CD4-positive, alpha-beta T cell treated with Interferon alpha-2 for 1 hour (primary cell): ENCODE measurements around the gene CDH3.
A peak's percentile ranks its signal among the peaks of the same experiment; 100 is the strongest.

Experiments
- DNase-seq, 2 donors: peaks; one replicate each; pipeline ENCODE4 v3.0.0-alpha.2; 2020 to 2022

CDH3 gene

GRCh38 chr16:68652659-68653058, 7.5 kb downstream of the CDH3 start:
- DNase-seq, result no peak

DNA sequence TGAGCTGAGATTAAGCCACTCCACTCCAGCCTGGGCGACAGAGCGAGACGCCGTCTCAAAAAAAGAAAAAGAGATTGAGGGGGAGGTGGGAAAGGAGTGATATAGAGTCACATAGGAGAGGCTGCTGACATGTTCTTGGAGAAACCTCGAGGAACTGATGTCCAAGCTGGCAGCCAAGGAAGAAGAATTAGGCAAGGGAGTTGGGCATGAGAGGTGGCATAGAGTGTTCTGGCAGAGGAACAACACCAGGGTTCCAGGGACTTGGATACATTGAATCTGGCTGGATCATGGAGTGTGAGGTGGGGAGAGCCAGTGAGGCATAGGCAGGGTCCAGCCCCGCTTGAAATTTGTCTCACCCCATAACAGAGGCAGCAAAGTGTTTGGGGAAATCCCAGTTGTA, 10.7 kb downstream of the CDH3 start:
- no peak for DNase-seq

- no peak for DNase-seq
These were observed 11.6 kb downstream of the CDH3 start for GRCh38 chr16:68656751-68657150.

DNA sequence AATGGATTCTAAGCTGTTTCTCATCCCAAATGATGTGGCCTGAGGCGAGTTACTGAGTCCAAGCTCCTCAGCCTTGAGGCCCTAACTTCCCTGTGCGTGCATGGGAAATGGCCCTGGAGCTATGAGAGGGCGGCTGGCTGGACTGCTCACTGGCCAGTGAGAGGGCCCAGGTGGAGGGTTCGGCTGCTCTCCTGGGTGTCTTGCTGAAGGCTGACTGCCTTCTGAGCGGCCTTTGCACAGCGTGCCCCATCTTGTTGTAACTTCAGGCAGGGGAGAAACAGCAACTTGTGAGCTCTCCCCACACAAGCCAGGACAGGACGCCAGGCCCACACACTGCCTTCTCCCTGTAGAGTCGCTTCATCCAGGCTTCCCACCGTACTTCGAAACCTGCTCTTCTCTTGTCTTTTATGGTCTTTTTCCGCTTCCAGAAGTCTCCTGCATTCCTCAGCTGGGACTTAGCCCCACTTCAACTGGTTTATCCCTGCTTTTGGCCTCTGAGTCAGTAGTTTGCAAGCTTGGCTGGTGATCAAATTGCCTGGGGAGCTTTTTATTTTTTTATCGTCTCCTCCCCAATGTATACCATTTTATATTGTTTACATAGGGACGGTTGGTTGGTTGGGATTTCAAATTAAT, 13.3 kb downstream of the CDH3 start:
- DNase-seq, result no peak

DNA sequence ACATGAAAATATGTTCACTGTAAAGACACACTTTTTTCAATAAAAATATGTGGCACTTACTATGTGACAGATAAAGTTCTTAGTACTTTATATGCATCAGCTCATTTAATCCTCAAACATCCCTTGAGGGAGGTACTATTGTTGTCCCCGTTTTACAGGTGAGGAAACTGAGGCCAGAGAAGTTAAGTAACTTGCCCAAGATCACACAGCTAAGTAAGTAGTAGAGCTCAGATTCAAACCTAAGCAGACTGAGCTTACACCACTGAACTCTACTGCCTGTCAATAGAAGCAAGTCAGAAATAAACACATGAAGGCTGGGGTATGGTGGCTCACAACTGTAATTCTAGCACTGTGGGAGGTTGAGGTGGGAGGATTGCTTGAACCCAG, 13.9 kb downstream of the CDH3 start:
- no peak for DNase-seq

DNA sequence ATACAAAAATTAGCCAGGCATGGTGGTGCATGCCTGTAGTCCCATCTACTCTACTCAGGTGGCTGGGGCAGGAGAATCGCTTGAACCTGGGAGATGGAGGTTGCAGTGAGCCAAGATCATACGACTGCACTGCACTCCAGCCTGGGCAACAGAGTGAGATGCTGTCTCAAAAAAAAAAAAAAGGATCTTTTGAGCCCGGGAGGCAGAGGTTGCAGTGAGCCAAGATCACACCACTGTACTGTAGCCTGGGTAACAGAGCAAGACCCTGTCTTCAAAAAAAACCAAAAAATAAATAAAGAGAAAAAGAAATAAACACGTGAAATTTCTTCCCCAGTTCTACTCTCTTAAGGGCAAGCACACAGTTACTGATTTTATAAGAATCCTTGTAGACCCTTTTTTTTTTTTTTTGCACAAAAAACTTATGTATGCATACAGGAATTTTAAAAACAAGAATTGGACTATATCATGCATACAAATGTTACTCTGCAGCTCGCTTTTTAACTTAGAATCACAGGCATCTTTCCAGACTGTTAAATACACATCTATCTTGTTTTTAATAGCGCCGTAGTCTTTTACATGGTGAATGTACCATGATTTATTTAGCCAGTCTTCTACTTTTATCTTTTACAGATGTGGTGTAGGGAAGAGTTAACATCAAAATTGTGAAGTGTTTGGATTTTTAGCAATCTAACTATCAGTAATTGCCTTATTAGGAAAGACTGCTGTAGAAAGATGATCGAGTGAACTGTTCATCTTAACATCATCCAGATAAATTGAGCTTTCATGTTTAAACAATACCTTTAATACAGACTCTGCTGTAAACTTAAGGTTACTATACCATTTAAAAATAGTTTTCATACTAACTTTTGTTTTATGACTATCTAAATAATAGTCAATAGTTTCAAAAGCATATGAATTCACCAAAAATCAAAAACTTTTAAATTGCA, 14.6 kb downstream of the CDH3 start:
- DNase-seq, result no peak

DNA sequence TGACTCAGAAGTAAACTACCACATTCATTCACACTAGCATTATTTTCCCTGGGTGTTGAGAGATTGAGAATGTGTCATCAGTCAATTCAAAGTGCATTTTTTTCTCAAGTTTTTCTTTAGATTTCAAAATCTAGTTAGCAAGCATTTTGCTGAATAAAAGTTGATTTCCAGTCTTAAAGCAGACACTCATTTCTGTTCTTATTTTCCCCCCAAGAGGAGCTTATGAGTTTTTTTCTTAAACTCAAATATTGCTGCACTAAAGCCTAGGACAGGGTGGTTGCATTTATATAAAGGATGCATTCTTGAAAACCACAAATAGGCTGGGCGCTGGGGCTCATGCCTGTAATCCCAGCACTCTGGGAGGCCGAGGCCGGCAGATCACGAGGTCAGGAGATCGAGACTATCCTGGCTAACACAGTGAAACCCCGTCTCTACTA, 15.3 kb downstream of the CDH3 start:
- no peak for DNase-seq

DNA sequence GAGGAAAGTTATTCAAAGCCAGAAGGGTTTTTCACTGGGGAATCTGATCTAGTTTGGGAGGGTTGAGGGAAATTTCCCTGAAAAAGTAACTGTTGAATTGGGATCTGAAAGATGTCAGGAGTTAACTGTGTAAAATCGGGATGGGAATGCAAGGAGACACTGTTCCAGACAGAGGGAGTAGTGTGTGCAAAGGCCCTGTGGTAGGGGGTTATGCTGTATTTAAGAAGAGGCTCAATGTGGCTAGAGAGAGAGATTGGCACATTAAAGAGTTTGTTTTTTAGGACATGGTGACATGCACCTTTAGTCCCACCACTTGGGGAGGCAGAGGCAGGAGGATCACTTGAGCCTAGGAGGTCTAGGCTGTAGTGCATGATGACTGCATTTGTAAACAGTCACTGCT, 16.9 kb downstream of the CDH3 start:
- no peak for DNase-seq

GRCh38 chr16:68664297-68664696, 19.2 kb downstream of the CDH3 start:
- no peak for DNase-seq

DNA sequence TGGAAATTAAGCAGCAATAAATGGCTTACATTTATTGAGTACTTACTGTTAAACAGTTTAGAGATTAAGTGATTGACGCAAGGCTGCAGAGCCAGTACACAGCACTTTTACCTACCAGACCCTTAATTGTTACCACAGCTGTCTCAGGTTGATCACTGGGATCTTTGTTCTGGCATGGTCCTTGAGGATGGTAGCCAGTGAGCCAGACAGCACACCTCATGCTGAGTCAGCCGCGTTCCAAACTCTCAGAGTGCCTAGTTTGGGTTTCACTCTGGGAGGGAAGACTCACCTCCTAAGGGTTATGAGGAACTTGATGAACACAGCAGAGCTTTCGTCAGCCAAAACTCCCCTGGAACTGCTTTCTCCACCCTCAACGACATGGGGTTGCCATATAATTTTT, 20.4 kb downstream of the CDH3 start:
- DNase-seq, result no peak

DNA sequence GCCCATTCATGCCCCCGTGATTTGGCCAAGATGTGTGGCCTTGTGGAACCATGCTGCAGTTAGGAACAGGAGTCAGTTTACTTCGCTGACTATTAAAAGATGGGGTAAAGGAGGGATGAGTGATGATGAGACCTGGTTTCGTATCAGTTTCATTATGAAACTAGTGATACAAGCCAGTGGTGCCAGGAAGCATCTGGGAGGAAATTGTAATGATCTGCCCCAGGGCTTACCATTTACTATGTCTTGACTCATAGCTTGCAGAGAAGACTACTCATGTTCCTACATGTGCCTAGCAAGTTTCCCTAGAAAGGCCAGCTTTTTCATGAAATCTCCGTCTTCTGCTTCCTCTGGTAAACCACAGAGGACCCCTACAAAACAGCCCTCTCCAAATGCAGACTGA, 23.2 kb downstream of the CDH3 start:
- no peak for DNase-seq

- DNase-seq, result no peak
These were observed 31.2 kb downstream of the CDH3 start for GRCh38 chr16:68676113-68676860.

DNA sequence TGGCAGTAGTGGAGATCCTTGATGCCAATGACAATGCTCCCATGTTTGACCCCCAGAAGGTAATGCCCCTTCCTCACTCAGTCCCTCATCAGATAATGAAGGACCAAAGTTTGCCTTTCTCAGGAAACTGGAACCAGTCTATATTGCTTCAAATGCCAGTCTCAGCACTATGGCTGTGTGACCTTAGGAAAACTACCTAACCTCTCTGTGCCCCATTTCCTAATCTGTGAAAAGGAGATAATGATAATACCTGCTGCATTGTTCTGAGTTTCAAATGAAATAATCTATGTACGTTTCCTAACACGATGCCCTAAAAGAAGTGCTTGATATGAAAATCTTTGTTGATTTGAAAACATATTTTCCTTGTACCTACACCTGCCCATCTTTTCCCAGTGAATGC, 35.9 kb downstream of the CDH3 start:
- no peak for DNase-seq

DNA sequence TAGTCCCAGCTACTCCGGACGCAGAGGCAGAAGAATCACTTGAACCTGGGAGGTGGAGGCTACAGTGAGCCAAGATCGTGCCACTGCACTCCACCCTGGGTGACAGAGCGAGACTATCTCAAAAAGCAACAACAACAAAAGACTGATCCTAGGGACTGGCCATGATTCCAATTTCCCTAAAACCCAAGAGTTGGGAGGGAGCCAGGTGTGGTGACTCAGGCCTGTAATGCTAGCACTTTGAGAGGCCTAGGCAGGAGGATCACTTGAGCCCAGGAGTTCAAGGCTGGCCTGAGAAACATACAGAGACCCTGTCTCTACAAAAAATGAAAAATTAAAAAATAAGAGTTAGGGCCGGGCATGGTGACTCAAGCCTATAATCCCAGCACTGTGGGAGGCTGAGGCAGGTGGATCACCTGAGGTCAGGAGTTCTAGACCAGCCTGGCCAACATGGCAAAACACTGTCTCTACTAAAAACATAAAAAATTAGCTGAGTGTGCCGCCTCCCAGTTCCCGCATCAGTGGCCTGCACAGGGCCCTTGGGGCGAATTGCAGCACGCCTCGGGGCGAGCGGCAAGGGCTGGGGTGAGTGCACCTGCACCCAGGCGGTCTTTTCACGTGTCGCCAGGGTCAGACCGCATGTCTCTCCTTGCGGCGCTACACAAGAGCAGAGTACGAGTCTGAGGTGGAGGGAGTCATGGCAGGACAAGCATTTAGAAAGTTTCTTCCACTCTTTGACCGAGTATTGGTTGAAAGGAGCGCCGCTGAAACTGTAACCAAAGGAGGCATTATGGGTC, 40.8 kb downstream of the CDH3 start:
- DNase-seq, result no peak

GRCh38 chr16:68686905-68687304, 41.8 kb downstream of the CDH3 start:
- no peak for DNase-seq

DNA sequence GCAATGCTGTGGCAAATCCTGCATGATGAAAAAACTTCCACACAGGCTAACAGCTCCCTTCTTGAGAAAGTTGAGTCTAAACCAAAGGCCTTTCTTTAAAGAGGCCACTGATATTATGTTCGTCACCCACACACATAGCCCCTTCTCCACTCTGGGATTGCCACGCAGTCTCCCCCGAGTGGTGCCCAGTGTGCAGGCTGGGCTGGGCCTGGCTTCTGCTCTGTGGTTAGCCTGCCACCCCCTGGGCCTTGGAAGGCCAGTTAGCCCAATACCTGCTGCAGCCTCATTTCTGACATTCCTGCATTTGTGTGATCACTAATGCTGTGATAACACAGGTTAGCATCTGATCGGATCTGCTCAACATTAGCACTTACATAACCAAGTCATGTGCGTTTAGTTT, 44.8 kb downstream of the CDH3 start:
- no peak for DNase-seq

GRCh38 chr16:68695575-68695974, 50.5 kb downstream of the CDH3 start:
- no peak for DNase-seq

DNA sequence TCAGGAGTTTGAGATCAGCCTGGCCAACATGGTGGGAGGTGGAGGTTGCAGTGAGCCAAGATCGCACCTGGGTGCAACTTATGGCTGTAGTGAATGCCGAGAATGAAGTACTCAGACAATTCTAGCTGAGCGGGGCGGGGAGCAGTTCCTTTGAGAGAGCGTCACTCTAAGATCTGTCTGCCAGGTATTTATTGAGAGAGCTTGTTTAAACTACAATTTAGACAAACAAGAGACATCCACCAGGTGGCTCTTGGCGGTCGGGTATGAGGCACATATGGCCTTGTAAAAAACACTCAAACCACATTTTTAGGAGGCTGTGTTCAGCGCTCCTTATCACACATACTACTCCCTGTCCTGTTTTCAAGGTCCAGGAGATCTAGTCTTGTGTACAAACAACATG, 51.4 kb downstream of the CDH3 start:
- no peak for DNase-seq

- DNase-seq, result no peak
These were observed 53.0 kb downstream of the CDH3 start for GRCh38 chr16:68698091-68698490.

GRCh38 chr16:68700120-68700519, 55.0 kb downstream of the CDH3 start:
- no peak for DNase-seq

DNA sequence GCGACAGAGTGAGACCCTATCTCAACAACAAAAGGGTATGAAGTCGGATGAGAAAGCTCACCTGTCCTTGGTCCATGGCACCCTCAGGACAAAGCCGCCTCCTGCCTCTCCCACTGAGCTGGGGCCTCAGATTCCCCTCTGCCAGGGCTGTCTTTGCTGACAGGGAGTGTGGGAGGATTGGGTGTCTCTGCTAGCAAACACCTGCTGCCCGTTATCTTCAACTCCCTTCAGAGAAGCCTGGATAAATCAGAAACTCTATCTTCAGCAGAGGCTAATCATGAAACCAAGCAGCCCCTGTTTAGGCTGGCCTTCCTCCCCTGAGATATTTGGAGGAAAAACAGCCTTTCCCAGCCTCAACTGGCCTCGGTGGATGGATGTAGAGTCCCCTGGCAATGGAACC, 55.7 kb downstream of the CDH3 start:
- no peak for DNase-seq

- DNase-seq, result peak; percentile 37 to 53
These were observed 59.2 kb downstream of the CDH3 start for GRCh38 chr16:68704232-68704867.
